SU-DHL-6 (cell line): ENCODE results near the gene ANKRD13B.

Experiments
- EZH2phosphoT487 ChIP-seq: fragments of 200-600 bp; sonication (generic), shearing (Covaris generic); conservative IDR thresholded peaks from 2 replicates; pipeline ENCODE4 v1.6.1; 2018; ENCODE audit warnings: mild to moderate bottlenecking, antibody characterized with exemption, low read length, moderate library complexity, mixed read lengths
- TF ChIP-seq, protein P1 (sequence below): fragments of 200-600 bp; sonication (generic); IDR thresholded peaks from one replicate; pipeline ENCODE4 v1.5.1; 2017; ENCODE audit warnings: antibody characterized with exemption, mild to moderate bottlenecking, low read length, moderate library complexity; ENCODE audit not compliant: insufficient read depth, poor library complexity, severe bottlenecking

DNA sequence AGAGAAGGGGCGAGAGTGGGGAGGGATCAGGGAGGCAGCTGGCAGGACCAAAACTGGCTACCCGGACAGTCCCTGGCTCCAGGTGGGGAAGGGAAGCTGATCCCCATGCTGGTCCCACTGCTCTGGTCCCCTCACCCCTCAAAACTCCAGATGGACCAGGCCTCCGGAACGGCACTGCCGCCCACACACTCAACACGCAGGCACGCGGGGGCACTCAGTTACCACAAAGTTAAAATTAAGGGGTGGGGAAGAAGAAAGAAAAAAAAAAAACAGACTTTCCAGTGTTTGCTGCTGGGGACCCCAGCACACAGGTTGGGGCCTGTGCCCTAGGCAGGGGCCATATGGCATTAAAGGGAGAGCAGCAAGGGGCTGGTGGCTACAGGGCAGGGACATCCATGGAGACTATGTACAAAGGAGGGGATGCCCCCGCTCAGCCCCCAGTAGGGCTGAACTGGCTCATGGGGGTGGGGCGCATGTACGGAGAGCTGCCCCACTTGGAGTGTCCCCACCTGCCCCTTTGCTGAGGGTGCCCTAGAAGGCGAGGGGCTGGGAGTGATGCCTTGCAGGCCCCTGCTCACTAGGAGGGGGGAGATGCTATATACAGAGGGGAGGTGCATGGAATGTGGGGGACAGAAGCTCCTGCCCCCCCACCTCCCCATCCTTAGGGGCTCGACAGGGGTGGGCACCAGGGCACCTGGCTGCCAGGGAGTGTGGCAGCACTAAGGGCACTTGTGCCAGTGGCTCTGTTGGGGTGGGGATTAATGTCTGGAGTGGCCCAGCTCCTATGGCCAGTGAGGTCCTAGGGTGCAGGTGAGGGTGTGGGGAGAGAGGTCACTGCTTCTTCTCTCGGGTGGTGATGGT, 18.8 kb upstream of the ANKRD13B start:
- TF ChIP-seq, protein P1, sequence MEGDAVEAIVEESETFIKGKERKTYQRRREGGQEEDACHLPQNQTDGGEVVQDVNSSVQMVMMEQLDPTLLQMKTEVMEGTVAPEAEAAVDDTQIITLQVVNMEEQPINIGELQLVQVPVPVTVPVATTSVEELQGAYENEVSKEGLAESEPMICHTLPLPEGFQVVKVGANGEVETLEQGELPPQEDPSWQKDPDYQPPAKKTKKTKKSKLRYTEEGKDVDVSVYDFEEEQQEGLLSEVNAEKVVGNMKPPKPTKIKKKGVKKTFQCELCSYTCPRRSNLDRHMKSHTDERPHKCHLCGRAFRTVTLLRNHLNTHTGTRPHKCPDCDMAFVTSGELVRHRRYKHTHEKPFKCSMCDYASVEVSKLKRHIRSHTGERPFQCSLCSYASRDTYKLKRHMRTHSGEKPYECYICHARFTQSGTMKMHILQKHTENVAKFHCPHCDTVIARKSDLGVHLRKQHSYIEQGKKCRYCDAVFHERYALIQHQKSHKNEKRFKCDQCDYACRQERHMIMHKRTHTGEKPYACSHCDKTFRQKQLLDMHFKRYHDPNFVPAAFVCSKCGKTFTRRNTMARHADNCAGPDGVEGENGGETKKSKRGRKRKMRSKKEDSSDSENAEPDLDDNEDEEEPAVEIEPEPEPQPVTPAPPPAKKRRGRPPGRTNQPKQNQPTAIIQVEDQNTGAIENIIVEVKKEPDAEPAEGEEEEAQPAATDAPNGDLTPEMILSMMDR, result no peak
- no peak for TF ChIP-seq EZH2phosphoT487
